ENCODE results near the gene MEIOB. TPM values are rescaled to one million over a fixed set of nuclear protein-coding genes. Genes with fewer than 3 reads are reported as not detected.

MEIOB gene
- polyA plus RNA-seq, 2 donors, result 0.08 TPM; not detected in 1

- WGBS, 2 donors, result 65 to 71% methylated on average over 6 of the region's 6 CpGs
- peaks cover 0 to 2% of the 10 kb centered on the region in 2 donors for H3K27me3 ChIP-seq (ENCODE audit: control insufficient read depth in 1 of 2, insufficient read depth in 2 of 2, low read length in 2 of 2)
- no peak overlapping the region for H3K27ac ChIP-seq (ENCODE audit: low read depth in 2 of 2, low read length in 1 of 2)
- no peaks in the 10 kb centered on the region for H3K9me3 ChIP-seq (ENCODE audit: control insufficient read depth in 2 of 2, insufficient read depth in 1 of 2, low read depth in 1 of 2, low read length in 1 of 2)
- no peak overlapping the region for H3K4me3 ChIP-seq (ENCODE audit: low read depth in 1 of 2, low read length in 2 of 2)
- H3K36me3 ChIP-seq (ENCODE audit: control insufficient read depth in 2 of 2, insufficient read depth in 2 of 2, low read length in 1 of 2), result no peaks in the 10 kb centered on the region
- H3K4me1 ChIP-seq (ENCODE audit: control insufficient read depth in 2 of 2, insufficient read depth in 2 of 2, low read length in 1 of 2), result no peaks in the 10 kb centered on the region
Measured at GRCh38 chr16:1865902-1866690, 5.9 kb downstream of the MEIOB start.

GRCh38 chr16:1863681-1864460 lies 8.1 kb downstream of the MEIOB start:
- H3K36me3 ChIP-seq (ENCODE audit: control insufficient read depth in 2 of 2, insufficient read depth in 2 of 2, low read length in 1 of 2), result no peaks in the 10 kb centered on the region
- H3K9me3 ChIP-seq (ENCODE audit: control insufficient read depth in 2 of 2, insufficient read depth in 1 of 2, low read depth in 1 of 2, low read length in 1 of 2), result no peaks in the 10 kb centered on the region
- H3K27me3 ChIP-seq (ENCODE audit: control insufficient read depth in 1 of 2, insufficient read depth in 2 of 2, low read length in 2 of 2), result peaks cover 0 to 2% of the 10 kb centered on the region in 2 donors
- WGBS, 2 donors, result 13 to 23% methylated on average over 4 of the region's 4 CpGs
- H3K4me3 ChIP-seq (ENCODE audit: low read depth in 1 of 2, low read length in 2 of 2), result no peak overlapping the region
- no peak overlapping the region for H3K27ac ChIP-seq (ENCODE audit: low read depth in 2 of 2, low read length in 1 of 2)
- peaks cover 0 to 2% of the 10 kb centered on the region in 2 donors for H3K4me1 ChIP-seq (ENCODE audit: control insufficient read depth in 2 of 2, insufficient read depth in 2 of 2, low read length in 1 of 2)

GRCh38 chr16:1862394-1862793 lies 9.6 kb downstream of the MEIOB start:
- Histone ChIP-seq H3K27ac (ENCODE audit: low read depth in 2 of 2, low read length in 1 of 2) (no peak overlapping the region), H3K27me3 (ENCODE audit: control insufficient read depth in 1 of 2, insufficient read depth in 2 of 2, low read length in 2 of 2) (peaks cover 0 to 6% of the 10 kb centered on the region in 2 donors), H3K9me3 (ENCODE audit: control insufficient read depth in 2 of 2, insufficient read depth in 1 of 2, low read depth in 1 of 2, low read length in 1 of 2) (no peaks in the 10 kb centered on the region), H3K4me1 (ENCODE audit: control insufficient read depth in 2 of 2, insufficient read depth in 2 of 2, low read length in 1 of 2) (peaks cover 0 to 2% of the 10 kb centered on the region in 2 donors), H3K36me3 (ENCODE audit: control insufficient read depth in 2 of 2, insufficient read depth in 2 of 2, low read length in 1 of 2) (no peaks in the 10 kb centered on the region), H3K4me3 (ENCODE audit: low read depth in 1 of 2, low read length in 2 of 2) (no peak overlapping the region)
- WGBS, 2 donors, result 83 to 86% methylated on average over 7 to 9 of the region's 9 CpGs

GRCh38 chr16:1861730-1862129 lies 10.2 kb downstream of the MEIOB start:
- Histone ChIP-seq H3K4me3 (ENCODE audit: low read depth in 1 of 2, low read length in 2 of 2) (no peak overlapping the region), H3K4me1 (ENCODE audit: control insufficient read depth in 2 of 2, insufficient read depth in 2 of 2, low read length in 1 of 2) (peaks cover 0 to 2% of the 10 kb centered on the region in 2 donors), H3K27me3 (ENCODE audit: control insufficient read depth in 1 of 2, insufficient read depth in 2 of 2, low read length in 2 of 2) (peaks cover 0 to 6% of the 10 kb centered on the region in 2 donors), H3K9me3 (ENCODE audit: control insufficient read depth in 2 of 2, insufficient read depth in 1 of 2, low read depth in 1 of 2, low read length in 1 of 2) (no peaks in the 10 kb centered on the region), H3K27ac (ENCODE audit: low read depth in 2 of 2, low read length in 1 of 2) (no peak overlapping the region), H3K36me3 (ENCODE audit: control insufficient read depth in 2 of 2, insufficient read depth in 2 of 2, low read length in 1 of 2) (no peaks in the 10 kb centered on the region)
- WGBS, 2 donors, result 71 to 79% methylated on average over 5 of the region's 5 CpGs

- Histone ChIP-seq H3K27me3 (ENCODE audit: control insufficient read depth in 1 of 2, insufficient read depth in 2 of 2, low read length in 2 of 2) (peaks cover 0 to 7% of the 10 kb centered on the region in 2 donors), H3K36me3 (ENCODE audit: control insufficient read depth in 2 of 2, insufficient read depth in 2 of 2, low read length in 1 of 2) (no peaks in the 10 kb centered on the region), H3K27ac (ENCODE audit: low read depth in 2 of 2, low read length in 1 of 2) (no peak overlapping the region), H3K9me3 (ENCODE audit: control insufficient read depth in 2 of 2, insufficient read depth in 1 of 2, low read depth in 1 of 2, low read length in 1 of 2) (no peaks in the 10 kb centered on the region), H3K4me3 (ENCODE audit: low read depth in 1 of 2, low read length in 2 of 2) (no peak overlapping the region), H3K4me1 (ENCODE audit: control insufficient read depth in 2 of 2, insufficient read depth in 2 of 2, low read length in 1 of 2) (peaks cover 0 to 2% of the 10 kb centered on the region in 2 donors)
- WGBS, 2 donors, result 22 to 26% methylated on average over 8 of the region's 8 CpGs
Measured at GRCh38 chr16:1859650-1860049, 12.3 kb downstream of the MEIOB start.

GRCh38 chr16:1858189-1858865 lies 13.6 kb downstream of the MEIOB start:
- Histone ChIP-seq H3K9me3 (ENCODE audit: control insufficient read depth in 2 of 2, insufficient read depth in 1 of 2, low read depth in 1 of 2, low read length in 1 of 2) (no peaks in the 10 kb centered on the region), H3K36me3 (ENCODE audit: control insufficient read depth in 2 of 2, insufficient read depth in 2 of 2, low read length in 1 of 2) (no peaks in the 10 kb centered on the region), H3K27me3 (ENCODE audit: control insufficient read depth in 1 of 2, insufficient read depth in 2 of 2, low read length in 2 of 2) (peaks cover 0 to 5% of the 10 kb centered on the region in 2 donors), H3K27ac (ENCODE audit: low read depth in 2 of 2, low read length in 1 of 2) (no peak overlapping the region), H3K4me3 (ENCODE audit: low read depth in 1 of 2, low read length in 2 of 2) (no peak overlapping the region), H3K4me1 (ENCODE audit: control insufficient read depth in 2 of 2, insufficient read depth in 2 of 2, low read length in 1 of 2) (peaks cover 0 to 2% of the 10 kb centered on the region in 2 donors)
- 28 to 47% methylated on average over 8 of the region's 8 CpGs for WGBS, 2 donors

- WGBS, 2 donors, result 53 to 54% methylated on average over 5 of the region's 5 CpGs
- Histone ChIP-seq H3K27me3 (ENCODE audit: control insufficient read depth in 1 of 2, insufficient read depth in 2 of 2, low read length in 2 of 2) (peaks cover 0 to 5% of the 10 kb centered on the region in 2 donors), H3K27ac (ENCODE audit: low read depth in 2 of 2, low read length in 1 of 2) (no peak overlapping the region), H3K36me3 (ENCODE audit: control insufficient read depth in 2 of 2, insufficient read depth in 2 of 2, low read length in 1 of 2) (no peaks in the 10 kb centered on the region), H3K4me1 (ENCODE audit: control insufficient read depth in 2 of 2, insufficient read depth in 2 of 2, low read length in 1 of 2) (peaks cover 0 to 2% of the 10 kb centered on the region in 2 donors), H3K4me3 (ENCODE audit: low read depth in 1 of 2, low read length in 2 of 2) (no peak overlapping the region), H3K9me3 (ENCODE audit: control insufficient read depth in 2 of 2, insufficient read depth in 1 of 2, low read depth in 1 of 2, low read length in 1 of 2) (no peaks in the 10 kb centered on the region)
Measured at GRCh38 chr16:1857433-1858097, 14.4 kb downstream of the MEIOB start.

- 67 to 75% methylated on average over 4 of the region's 4 CpGs for WGBS, 2 donors
- H3K27ac ChIP-seq (ENCODE audit: low read depth in 2 of 2, low read length in 1 of 2), result no peak overlapping the region
- peaks cover 0 to 2% of the 10 kb centered on the region in 2 donors for H3K27me3 ChIP-seq (ENCODE audit: control insufficient read depth in 1 of 2, insufficient read depth in 2 of 2, low read length in 2 of 2)
- no peak overlapping the region for H3K4me3 ChIP-seq (ENCODE audit: low read depth in 1 of 2, low read length in 2 of 2)
- H3K9me3 ChIP-seq (ENCODE audit: control insufficient read depth in 2 of 2, insufficient read depth in 1 of 2, low read depth in 1 of 2, low read length in 1 of 2), result no peaks in the 10 kb centered on the region
- no peaks in the 10 kb centered on the region for H3K4me1 ChIP-seq (ENCODE audit: control insufficient read depth in 2 of 2, insufficient read depth in 2 of 2, low read length in 1 of 2)
- no peaks in the 10 kb centered on the region for H3K36me3 ChIP-seq (ENCODE audit: control insufficient read depth in 2 of 2, insufficient read depth in 2 of 2, low read length in 1 of 2)
Measured at GRCh38 chr16:1851793-1852192, 20.2 kb downstream of the MEIOB start.

GRCh38 chr16:1850981-1851380 lies 21.0 kb downstream of the MEIOB start:
- no peaks in the 10 kb centered on the region for H3K9me3 ChIP-seq (ENCODE audit: control insufficient read depth in 2 of 2, insufficient read depth in 1 of 2, low read depth in 1 of 2, low read length in 1 of 2)
- H3K4me3 ChIP-seq (ENCODE audit: low read depth in 1 of 2, low read length in 2 of 2), result no peak overlapping the region
- 74 to 78% methylated on average over 7 of the region's 7 CpGs for WGBS, 2 donors
- H3K36me3 ChIP-seq (ENCODE audit: control insufficient read depth in 2 of 2, insufficient read depth in 2 of 2, low read length in 1 of 2), result no peaks in the 10 kb centered on the region
- no peak overlapping the region for H3K27ac ChIP-seq (ENCODE audit: low read depth in 2 of 2, low read length in 1 of 2)
- peaks cover 0 to 2% of the 10 kb centered on the region in 2 donors for H3K27me3 ChIP-seq (ENCODE audit: control insufficient read depth in 1 of 2, insufficient read depth in 2 of 2, low read length in 2 of 2)
- H3K4me1 ChIP-seq (ENCODE audit: control insufficient read depth in 2 of 2, insufficient read depth in 2 of 2, low read length in 1 of 2), result no peaks in the 10 kb centered on the region
